WTC11 (cell line): ENCODE results near the gene CLDN7. TPM values are rescaled to one million over a fixed set of nuclear protein-coding genes. Genes with fewer than 3 reads are reported as not detected.

Source experiments
- ATAC-seq: fragments of 200-7000 bp; cut with Tn5 transposase; 2 replicates; pipeline ENCODE4 v1.10.0; 2021; ENCODE audit warnings: mild to moderate bottlenecking, moderate library complexity
- CTCF ChIA-PET: fragments of 300-600 bp; sonication (Branson Sonifier 250); formaldehyde crosslinking; loops from one replicate; lab custom pipeline; 2021; ENCODE audit warnings: antibody characterized with exemption; lab: Charles Lee
- POLR2A ChIA-PET: fragments of 350-600 bp; sonication (Branson Sonifier 250); formaldehyde crosslinking; loops from one replicate; lab custom pipeline; 2021; ENCODE audit warnings: antibody characterized with exemption; lab: Charles Lee
- DNase-seq: peaks from one replicate; pipeline ENCODE4 v3.0.0; 2021; ENCODE audit warnings: low spot score
- H3K27ac Mint-ChIP-seq: 2 replicates; pipeline ENCODE4 v1.8.0; 2021; ENCODE audit warnings: mixed read lengths
- H3K27me3 Mint-ChIP-seq: 2 replicates; pipeline ENCODE4 v1.8.0; 2021; ENCODE audit warnings: low read depth, mild to moderate bottlenecking, moderate library complexity, mixed read lengths
- H3K36me3 Mint-ChIP-seq: 2 replicates; pipeline ENCODE4 v1.8.0; 2021; ENCODE audit warnings: mixed read lengths
- H3K4me1 Mint-ChIP-seq: 2 replicates; pipeline ENCODE4 v1.8.0; 2022; ENCODE audit warnings: mixed read lengths
- H3K4me3 Mint-ChIP-seq: 2 replicates; pipeline ENCODE4 v1.8.0; 2021; ENCODE audit warnings: mild to moderate bottlenecking, moderate library complexity, mixed read lengths
- H3K9me3 Mint-ChIP-seq: 2 replicates; pipeline ENCODE4 v1.8.0; 2021; ENCODE audit warnings: mixed read lengths
- AR ChIP-seq: fragments of 250-450 bp; sonication (Bioruptor Pico); IDR thresholded peaks from 2 replicates; pipeline ENCODE4 v1.9.0; 2021; ENCODE audit warnings: mild to moderate bottlenecking
- ATF2 ChIP-seq: sonication (generic); formaldehyde crosslinking; IDR thresholded peaks from 2 replicates; pipeline ENCODE4 v1.8.1; 2022; ENCODE audit warnings: low read depth, missing genetic modification reagents, borderline replicate concordance
- ATF3 ChIP-seq: sonication (generic); formaldehyde crosslinking; conservative IDR thresholded peaks from 2 replicates; pipeline ENCODE4 v1.8.1; 2022; ENCODE audit warnings: mild to moderate bottlenecking, missing genetic modification reagents
- EMX1 ChIP-seq: fragments of 250-450 bp; sonication (Bioruptor Pico); IDR thresholded peaks from 2 replicates; pipeline ENCODE4 v1.8.0; 2021; ENCODE audit warnings: mild to moderate bottlenecking
- ESRRA ChIP-seq: sonication (generic); formaldehyde crosslinking; IDR thresholded peaks from 2 replicates; pipeline ENCODE4 v1.8.1; 2022; ENCODE audit warnings: mild to moderate bottlenecking, missing genetic modification reagents, borderline replicate concordance
- FOXK1 ChIP-seq: sonication (generic); formaldehyde crosslinking; IDR thresholded peaks from 2 replicates; pipeline ENCODE4 v1.8.0; 2022; ENCODE audit warnings: mild to moderate bottlenecking, moderate library complexity, missing genetic modification reagents
- JAZF1 ChIP-seq: fragments of 250-450 bp; sonication (Bioruptor Pico); IDR thresholded peaks from 2 replicates; pipeline ENCODE4 v1.9.0; 2021; ENCODE audit warnings: moderate library complexity, mild to moderate bottlenecking, inconsistent platforms
- KAT7 ChIP-seq: sonication (generic); formaldehyde crosslinking; IDR thresholded peaks from 2 replicates; pipeline ENCODE4 v1.8.1; 2023; ENCODE audit warnings: missing genetic modification reagents, mild to moderate bottlenecking, borderline replicate concordance
- MLX ChIP-seq: sonication (generic); formaldehyde crosslinking; IDR thresholded peaks from 2 replicates; pipeline ENCODE4 v1.8.1; 2023; ENCODE audit warnings: mild to moderate bottlenecking, missing genetic modification reagents, moderate library complexity
- NFATC4 ChIP-seq: fragments of 250-450 bp; sonication (Bioruptor Pico); IDR thresholded peaks from 2 replicates; pipeline ENCODE4 v1.9.0; 2021; ENCODE audit warnings: mild to moderate bottlenecking
- NFE2L1 ChIP-seq: sonication (generic); formaldehyde crosslinking; IDR thresholded peaks from 2 replicates; pipeline ENCODE4 v1.8.1; 2023; ENCODE audit warnings: missing genetic modification reagents
- NR3C1 ChIP-seq: sonication (generic); formaldehyde crosslinking; conservative IDR thresholded peaks from 2 replicates; pipeline ENCODE4 v1.8.1; 2023; ENCODE audit warnings: low read depth, mild to moderate bottlenecking, missing genetic modification reagents
- PRDM15 ChIP-seq: sonication (generic); formaldehyde crosslinking; IDR thresholded peaks from 2 replicates; pipeline ENCODE4 v1.8.0; 2022; ENCODE audit warnings: missing genetic modification reagents
- PRRX2 ChIP-seq: fragments of 250-450 bp; sonication (Bioruptor Pico); IDR thresholded peaks from 2 replicates; pipeline ENCODE4 v1.8.0; 2021; ENCODE audit warnings: mild to moderate bottlenecking
- SOX15 ChIP-seq: fragments of 250-450 bp; sonication (Bioruptor Pico); IDR thresholded peaks from 2 replicates; pipeline ENCODE4 v1.9.0; 2021; ENCODE audit warnings: mild to moderate bottlenecking
- ZMAT4 ChIP-seq: fragments of 250-450 bp; sonication (Bioruptor Pico); IDR thresholded peaks from 2 replicates; pipeline ENCODE4 v1.9.0; 2021; ENCODE audit warnings: mild to moderate bottlenecking
- ZNF138 ChIP-seq: sonication (generic); formaldehyde crosslinking; conservative IDR thresholded peaks from 2 replicates; pipeline ENCODE4 v1.8.1; 2022; ENCODE audit warnings: mild to moderate bottlenecking, moderate library complexity, missing genetic modification reagents
- ZNF219 ChIP-seq: sonication (generic); formaldehyde crosslinking; IDR thresholded peaks from 2 replicates; pipeline ENCODE4 v1.8.0; 2023; ENCODE audit warnings: missing genetic modification reagents, mild to moderate bottlenecking, borderline replicate concordance
- ZNF263 ChIP-seq: sonication (generic); formaldehyde crosslinking; IDR thresholded peaks from 2 replicates; pipeline ENCODE4 v1.8.1; 2022; ENCODE audit warnings: low read depth, mild to moderate bottlenecking, moderate library complexity, missing genetic modification reagents
- ZNF317 ChIP-seq: sonication (generic); formaldehyde crosslinking; IDR thresholded peaks from 2 replicates; pipeline ENCODE4 v1.8.1; 2023; ENCODE audit warnings: low read depth, mild to moderate bottlenecking, moderate library complexity, missing genetic modification reagents, borderline replicate concordance
- ZNF423 ChIP-seq: fragments of 250-450 bp; sonication (Bioruptor Pico); IDR thresholded peaks from 2 replicates; pipeline ENCODE4 v2.1.2; 2022; ENCODE audit warnings: mild to moderate bottlenecking, moderate library complexity
- ZSCAN18 ChIP-seq: fragments of 250-450 bp; sonication (Bioruptor Pico); IDR thresholded peaks from 2 replicates; pipeline ENCODE4 v2.1.2; 2022; ENCODE audit warnings: mild to moderate bottlenecking, moderate library complexity
- total RNA-seq: library from RNA; stranded (reverse); gene quantifications from 3 replicates; pipeline ENCODE4 v1.2.3, GENCODE V29; 2021

Gene CLDN7
- total RNA-seq, 1 experiment from 2014 or later = 136 TPM

GRCh38 chr17:7224661-7225111 is 37.6 kb downstream of the CLDN7 start:
- H3K27ac Mint-ChIP-seq = no peak overlapping the region
- no peaks in the 10 kb centered on the region for H3K27me3 Mint-ChIP-seq
- H3K4me3 Mint-ChIP-seq = no peak overlapping the region
- no peaks in the 10 kb centered on the region for H3K9me3 Mint-ChIP-seq
- ATAC-seq (no peak), DNase-seq (peak; percentile 16)
- H3K36me3 Mint-ChIP-seq = peaks cover 37% of the 10 kb centered on the region
- CTCF ChIA-PET = no interaction called here
- POLR2A ChIA-PET = interaction anchor here (1.3 kb wide), 1 partner anchor 9 kb away, joined by 4 read pairs; the partner anchor contains the start of gene DVL2
- peaks cover 12% of the 10 kb centered on the region for H3K4me1 Mint-ChIP-seq
- TF ChIP-seq EMX1 (CRISPR knock-in tag) (no peak), MLX (CRISPR knock-in tag) (no peak), PRRX2 (CRISPR knock-in tag) (no peak), ZNF219 (CRISPR knock-in tag) (no peak), ATF3 (no peak), ATF2 (CRISPR knock-in tag) (no peak), ZNF138 (CRISPR knock-in tag) (no peak), ESRRA (no peak), ZSCAN18 (CRISPR knock-in tag) (no peak), ZMAT4 (CRISPR knock-in tag) (no peak), KAT7 (no peak), ZNF263 (CRISPR knock-in tag) (no peak), AR (CRISPR knock-in tag) (no peak), NR3C1 (no peak), NFE2L1 (CRISPR knock-in tag) (no peak), NFATC4 (CRISPR knock-in tag) (no peak)

GRCh38 chr17:7224110-7224509 is 38.2 kb downstream of the CLDN7 start:
- ChIA-PET POLR2A (interaction anchor here (1.3 kb wide), 1 partner anchor 10 kb away, joined by 4 read pairs; the partner anchor contains the start of gene DVL2), CTCF (no interaction called here)
- no peaks in the 10 kb centered on the region for H3K9me3 Mint-ChIP-seq
- H3K27me3 Mint-ChIP-seq = no peaks in the 10 kb centered on the region; the same call in 1 of the 2 replicates
- peaks cover 15% of the 10 kb centered on the region for H3K4me1 Mint-ChIP-seq
- H3K36me3 Mint-ChIP-seq = peaks cover 31% of the 10 kb centered on the region
- H3K27ac Mint-ChIP-seq = no peak overlapping the region
- ATAC-seq = no peak
- H3K4me3 Mint-ChIP-seq = no peak overlapping the region
- DNase-seq = no peak
- TF ChIP-seq FOXK1 (no peak), PRDM15 (CRISPR knock-in tag) (no peak), ESRRA (no peak), ZNF317 (CRISPR knock-in tag) (no peak), NFE2L1 (CRISPR knock-in tag) (no peak), JAZF1 (CRISPR knock-in tag) (no peak), ZNF423 (CRISPR knock-in tag) (no peak), PRRX2 (CRISPR knock-in tag) (no peak), SOX15 (CRISPR knock-in tag) (no peak)
